ENCODE data around the gene CLTA.
"Not testable (repeated sequence)": the region's sequence is repeated elsewhere in the genome, so short reads cannot be mapped to it uniquely, and the experiment has no call there.

Gene CLTA

GRCh38 chr9:36192196-36192595, 1.5 kb downstream of the CLTA start:
- no peak for DNase-seq

- no peak for DNase-seq
These were observed 2.3 kb downstream of the CLTA start for GRCh38 chr9:36193023-36193422.

GRCh38 chr9:36194326-36195000, 3.7 kb downstream of the CLTA start:
- no peak for DNase-seq

GRCh38 chr9:36204906-36205547, 14.3 kb downstream of the CLTA start:
- DNase-seq = no peak

DNA sequence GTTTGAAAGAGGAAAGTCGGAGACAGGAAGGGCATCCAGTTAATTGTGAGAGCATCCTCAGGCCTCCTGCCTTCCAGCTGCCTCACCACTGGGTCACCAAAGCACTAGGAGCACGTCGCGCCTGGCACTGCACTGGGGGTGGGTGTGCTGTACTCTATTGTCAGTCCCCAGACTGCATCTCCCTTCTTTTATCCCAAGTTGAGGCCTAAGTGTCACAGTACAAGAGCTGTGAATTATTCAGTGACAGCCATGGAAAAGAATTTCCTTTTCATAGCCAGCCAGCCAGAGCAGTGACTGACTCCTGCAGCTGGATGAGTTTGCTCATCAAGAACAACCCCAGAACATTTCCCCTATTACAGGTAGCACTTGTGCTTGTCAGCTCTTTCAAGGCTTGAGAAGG, 16.3 kb downstream of the CLTA start:
- DNase-seq = no peak

- no peak for DNase-seq
These were observed 16.9 kb downstream of the CLTA start for GRCh38 chr9:36207546-36208012.

DNA sequence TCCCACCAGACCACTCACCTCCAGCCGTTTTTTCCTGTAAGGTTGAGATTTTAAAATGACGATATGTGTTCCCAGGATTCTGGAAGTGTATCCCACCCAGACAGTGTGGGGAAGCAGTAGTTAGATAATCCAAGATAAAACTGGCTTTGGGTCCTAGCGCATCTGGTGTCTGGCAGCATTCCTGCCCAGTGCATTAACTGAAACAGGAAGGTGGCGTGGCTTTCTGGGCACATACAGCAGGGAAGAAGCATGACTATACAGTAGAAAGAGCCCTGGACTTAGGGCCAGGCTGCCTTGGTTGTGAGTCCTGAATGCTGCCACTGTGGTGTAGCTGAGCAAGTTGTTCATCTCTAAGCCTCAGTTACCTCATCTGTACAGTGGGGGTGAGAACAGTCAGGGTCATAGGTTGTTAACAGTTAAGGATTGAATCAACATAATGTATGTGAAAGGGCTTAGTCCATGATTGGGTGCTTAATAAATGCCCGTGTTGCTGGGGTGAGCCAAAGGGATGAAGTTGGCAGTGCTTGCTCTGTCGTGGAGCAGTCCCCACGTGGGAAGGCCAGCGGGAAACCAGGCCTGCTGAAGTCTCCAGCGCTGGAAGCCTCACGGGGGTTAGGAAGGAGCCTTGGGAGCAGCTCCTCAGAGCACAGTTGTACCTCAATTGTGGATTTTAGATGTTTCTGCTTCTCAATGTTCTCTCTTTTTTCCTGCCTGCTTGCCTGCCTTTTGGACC, 18.0 kb downstream of the CLTA start:
- no peak for DNase-seq

GRCh38 chr9:36210722-36211121, 20.0 kb downstream of the CLTA start:
- DNase-seq = no peak

GRCh38 chr9:36211510-36211909, 20.8 kb downstream of the CLTA start:
- DNase-seq = no peak

DNA sequence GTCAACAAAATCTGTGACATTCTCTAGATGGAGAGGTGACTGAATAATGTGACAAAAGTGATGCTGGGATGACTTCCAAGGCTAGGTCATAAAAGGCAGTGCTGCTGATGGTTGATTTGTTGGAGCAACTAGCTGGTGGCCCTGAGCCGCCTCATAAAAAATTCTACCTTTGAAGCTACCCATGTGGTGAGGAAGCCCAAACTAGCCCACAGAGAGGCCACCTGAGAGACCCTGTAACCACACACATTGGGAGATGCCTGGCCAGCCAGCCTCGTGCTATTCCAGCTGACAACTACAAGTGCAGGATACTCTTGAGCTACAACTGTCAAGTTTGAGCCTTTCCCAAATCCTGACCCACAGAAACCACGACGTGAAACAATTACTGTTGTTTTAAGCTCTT, 22.7 kb downstream of the CLTA start:
- DNase-seq = no peak

DNA sequence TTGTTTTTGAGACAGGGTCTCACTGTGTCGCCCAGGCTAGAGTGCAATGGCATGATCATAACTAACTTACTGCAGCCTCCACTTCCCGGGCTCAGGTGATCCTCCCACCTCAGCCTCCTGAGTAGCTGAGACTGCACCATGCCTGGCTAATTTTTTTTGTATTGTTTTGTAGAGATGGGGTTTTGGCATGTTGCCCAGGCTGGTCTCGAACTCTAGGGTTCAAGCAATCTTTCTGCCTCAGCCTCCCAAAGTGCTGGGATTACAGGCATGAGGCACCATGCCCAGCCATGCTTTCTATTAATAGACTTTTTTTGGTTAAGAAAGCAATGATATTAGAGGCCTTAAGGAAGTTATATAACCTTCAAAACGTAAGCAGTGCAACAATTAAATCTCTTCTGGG, 23.3 kb downstream of the CLTA start:
- no peak for DNase-seq

DNA sequence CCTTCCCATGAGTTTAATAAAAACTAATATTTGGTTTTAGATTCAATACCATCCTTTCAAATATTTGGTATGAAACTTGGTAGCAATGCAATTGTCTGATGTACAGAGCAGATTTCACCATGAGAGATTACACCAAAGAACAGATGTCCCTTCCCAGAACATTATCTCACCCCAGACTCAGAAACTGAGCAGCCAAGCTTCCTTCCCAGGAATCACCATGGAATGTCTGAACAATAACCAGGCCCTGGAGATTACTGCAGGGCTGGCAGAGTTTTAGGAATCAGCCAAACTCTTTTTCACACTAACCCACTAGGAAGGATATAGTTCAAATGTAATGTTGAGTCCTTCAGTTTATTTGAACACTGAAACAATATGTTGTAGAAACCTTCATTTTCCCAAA, 23.9 kb downstream of the CLTA start:
- DNase-seq = no peak

DNA sequence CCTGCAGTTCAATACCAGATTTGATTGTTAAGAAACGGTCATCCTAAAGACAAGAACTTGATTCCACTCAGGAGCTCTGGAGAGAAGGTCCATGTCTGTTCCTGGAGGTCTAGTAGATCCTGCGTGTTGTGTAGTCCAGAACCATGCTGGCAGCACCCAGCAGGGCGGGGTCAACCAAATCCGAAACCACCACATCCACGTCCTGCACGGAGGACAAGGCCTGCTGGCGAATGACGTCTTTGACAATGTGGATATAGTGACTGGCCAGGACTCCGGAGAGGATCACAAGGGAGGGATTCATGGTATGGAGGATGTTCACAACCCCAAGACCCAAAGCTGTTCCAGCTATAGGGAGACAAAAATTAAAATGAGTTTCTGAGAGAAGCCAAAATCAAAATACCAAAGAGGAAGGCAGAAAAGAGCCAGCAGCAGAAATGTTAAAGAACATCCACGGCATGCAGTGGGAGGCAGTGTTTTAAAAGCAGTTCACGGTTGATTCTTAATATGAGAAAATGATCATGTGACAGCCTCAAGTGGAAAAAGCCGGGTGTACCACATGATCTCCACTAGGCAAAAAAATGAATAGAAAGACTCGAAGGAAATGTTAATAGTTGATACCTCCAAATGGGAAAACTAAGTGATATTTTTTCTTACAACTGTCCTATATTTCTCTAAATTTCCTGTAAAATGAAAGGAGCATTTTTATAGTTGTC, 26.7 kb downstream of the CLTA start:
- no peak for DNase-seq

GRCh38 chr9:36218011-36218410, 27.3 kb downstream of the CLTA start:
- no peak for DNase-seq

DNA sequence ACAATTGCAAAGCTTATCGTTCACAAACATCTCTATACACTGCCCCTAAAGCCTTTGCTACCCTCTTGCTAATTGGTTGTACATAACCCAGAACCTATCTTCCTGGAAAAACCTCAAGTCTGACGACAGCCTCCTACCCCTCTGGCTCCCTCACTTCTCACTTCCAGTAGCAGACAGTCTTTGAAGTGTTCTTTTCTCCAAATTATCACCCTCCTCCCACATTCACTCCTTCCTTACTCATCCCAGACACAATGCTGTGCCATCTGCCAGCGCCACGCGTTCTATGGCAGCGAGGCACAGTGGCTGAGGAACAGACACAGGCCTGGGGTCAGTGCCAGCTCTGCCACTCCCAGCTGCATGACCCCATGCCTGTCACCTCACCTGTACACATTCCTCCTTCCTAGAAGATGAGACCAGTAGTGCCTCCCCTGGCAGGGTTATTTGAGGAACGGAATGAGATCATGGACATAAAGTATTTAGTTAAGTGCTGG, 27.7 kb downstream of the CLTA start:
- peak; percentile 36 for DNase-seq

DNA sequence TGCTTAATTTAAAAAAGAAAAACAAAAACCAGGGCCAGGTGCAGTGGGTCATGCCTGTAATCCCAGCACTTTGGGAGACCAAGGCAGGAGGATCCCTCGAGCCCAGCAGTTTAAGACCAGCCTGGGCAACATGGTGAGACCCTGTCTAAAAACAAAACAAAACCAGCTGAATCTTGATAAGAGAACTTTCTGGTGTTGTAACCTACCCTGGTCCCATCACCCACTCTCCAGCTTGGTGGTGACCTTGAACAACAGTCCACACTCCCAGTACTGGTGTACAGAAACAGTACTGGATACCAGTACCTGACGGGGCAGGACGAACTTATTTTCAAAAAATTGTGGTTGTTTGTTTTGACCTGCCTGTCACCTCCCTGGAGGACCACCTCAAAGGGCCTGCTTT, 30.9 kb downstream of the CLTA start:
- no peak for DNase-seq

GRCh38 chr9:36222449-36222848, 31.7 kb downstream of the CLTA start:
- no peak for DNase-seq

- DNase-seq = no peak
These were observed 46.5 kb downstream of the CLTA start for GRCh38 chr9:36237230-36237629.

- not testable (repeated sequence) for DNase-seq
These were observed 48.5 kb downstream of the CLTA start for GRCh38 chr9:36239205-36239604.

GRCh38 chr9:36239675-36240074, 49.0 kb downstream of the CLTA start:
- not testable (repeated sequence) for DNase-seq

DNA sequence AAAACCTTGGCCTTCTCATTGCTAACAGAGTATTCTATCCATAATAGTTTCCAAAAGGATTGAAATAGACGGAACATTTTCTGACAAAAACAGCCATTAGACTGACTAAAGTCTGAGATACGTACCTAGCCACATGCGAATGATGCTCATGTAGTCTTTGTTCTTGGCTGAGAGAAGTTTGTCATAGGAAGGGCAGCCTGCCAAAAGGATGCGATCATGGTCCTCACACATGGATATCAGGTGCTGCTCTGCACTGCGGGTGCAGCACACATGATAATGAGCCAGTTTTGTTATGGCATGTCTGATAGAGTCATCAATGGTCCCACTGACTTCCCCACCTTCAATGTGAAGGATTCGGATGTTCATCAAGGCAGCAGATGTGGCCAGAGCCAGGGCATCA, 55.2 kb downstream of the CLTA start:
- DNase-seq = no peak

DNA sequence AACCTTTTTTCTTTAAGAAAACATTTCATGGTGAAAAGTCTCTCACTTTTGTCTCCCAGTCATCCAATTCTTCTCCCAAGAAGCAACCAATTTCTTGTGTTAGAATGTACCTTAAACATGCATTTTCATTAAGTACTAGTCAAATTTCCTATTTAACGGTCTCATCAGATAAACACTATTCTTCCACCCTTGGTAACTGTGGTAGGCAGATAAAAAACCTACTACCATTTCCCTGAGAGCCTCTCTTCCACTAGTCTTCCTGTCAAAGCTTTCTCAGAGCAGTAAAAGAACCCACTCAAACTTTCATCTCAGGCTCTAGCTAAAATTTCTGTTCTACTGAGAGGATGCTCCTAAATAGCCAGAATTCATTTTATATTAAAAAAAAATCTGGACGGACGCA, 56.6 kb downstream of the CLTA start:
- DNase-seq = no peak

GRCh38 chr9:36248061-36248460, 57.3 kb downstream of the CLTA start:
- not testable (repeated sequence) for DNase-seq

All from stimulated activated CD8-positive, alpha-beta memory T cell treated with anti-CD3 and anti-CD28 coated beads, Interleukin-4, amount 100 ng/mL, for 48 hours (primary cell).